HCEC 1CT (cell line): ENCODE data around the gene ISLR.
A peak's percentile ranks its signal among the peaks of the same experiment; 100 is the strongest.

Experiments used
- DNase-seq: peaks from one replicate; pipeline ENCODE4 v3.0.0-alpha.2; 2017

ISLR gene

DNA sequence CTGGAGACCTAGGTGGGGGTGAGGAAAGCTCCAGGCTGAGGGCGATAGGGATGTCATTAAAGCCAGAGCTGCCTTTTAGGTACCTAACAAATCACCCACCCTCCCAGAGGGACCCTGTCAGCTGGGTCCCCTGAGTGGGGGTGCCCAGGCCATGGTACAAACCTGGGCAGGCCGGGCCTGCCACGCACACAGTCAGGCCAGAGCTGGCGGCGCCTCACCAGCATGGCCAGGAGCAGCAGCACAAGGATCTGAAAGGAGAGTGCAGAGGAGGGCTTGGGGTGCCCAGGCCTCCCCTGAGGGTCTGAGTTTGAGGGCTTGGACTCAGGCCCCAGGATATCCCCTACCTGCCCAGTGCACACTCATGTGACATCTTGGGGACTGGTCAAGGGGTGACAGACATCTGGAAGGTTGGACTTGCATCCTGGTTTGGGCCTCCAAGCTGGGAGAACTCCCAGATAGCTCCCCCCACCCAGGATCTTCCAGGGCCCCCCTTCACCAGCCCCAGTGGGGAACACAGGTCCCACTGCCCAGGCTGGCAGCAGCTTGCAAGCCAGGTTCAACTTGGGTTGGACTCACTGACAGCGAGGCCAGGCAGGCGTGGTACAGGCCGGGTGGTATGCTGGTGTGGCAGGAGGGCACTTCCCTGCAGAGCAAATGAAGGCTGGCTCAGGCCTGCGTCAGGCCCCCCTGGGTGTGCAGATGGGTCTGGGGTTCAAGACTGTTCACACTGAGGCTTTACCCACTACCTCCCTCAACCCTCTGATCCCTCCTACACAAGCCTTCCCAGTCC lies 23.9 kb downstream of the ISLR start:
- no peak for DNase-seq

DNA sequence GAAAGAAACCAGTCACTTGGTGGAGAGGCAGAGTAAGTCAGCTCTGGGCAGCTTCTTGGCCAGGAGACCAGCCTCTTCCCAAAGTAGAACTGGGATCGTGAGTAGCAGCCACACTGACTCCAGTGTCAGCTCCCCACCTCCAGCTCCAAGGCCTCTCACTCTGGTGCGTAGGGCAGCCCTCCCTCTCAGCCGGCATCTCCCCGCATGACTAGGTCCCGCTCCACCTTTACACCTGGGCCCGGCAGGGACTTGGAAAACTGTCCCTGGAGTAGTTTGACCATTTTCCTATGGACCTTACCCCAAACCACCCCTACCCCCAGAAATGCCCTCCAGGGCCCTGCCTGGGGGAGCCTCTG lies 25.8 kb downstream of the ISLR start:
- no peak for DNase-seq

GRCh38 chr15:74200412-74200815 lies 26.9 kb downstream of the ISLR start:
- DNase-seq, result peak; percentile 40

DNA sequence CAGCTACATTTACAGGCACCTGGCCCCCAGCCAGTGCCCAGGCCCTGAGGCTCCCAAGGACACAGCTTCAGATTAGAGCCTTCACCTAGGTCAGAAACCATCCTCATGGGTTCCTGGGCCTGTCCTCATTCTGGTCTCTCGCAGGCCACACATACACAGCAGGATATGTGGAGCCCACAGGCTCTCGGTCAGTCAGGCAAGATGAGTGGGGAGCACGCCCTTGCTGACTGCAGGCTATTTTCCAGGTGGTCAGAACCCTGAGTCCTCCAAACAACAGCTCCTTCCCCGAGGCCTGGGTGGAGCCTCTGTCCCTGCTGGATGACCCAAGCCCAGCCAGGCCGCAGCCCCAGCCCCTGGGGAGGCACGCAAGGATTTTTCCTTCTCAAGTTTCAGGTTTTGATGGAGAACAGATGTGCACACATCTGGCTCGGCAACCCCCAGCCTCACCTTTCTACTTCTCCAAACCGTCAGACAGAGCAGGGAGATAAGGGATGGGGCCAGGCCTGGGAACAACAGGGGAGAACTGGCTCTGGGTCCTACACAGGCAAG lies 27.4 kb downstream of the ISLR start:
- DNase-seq, result no peak

GRCh38 chr15:74201710-74202420 lies 28.4 kb downstream of the ISLR start:
- DNase-seq, result no peak

GRCh38 chr15:74202452-74203401 lies 29.2 kb downstream of the ISLR start, which contains the start of gene STRA6:
TSS of gene STRA6 (minus strand) at chr15:74202787. CDS start at chr15:74202267, 520 bp downstream.
- DNase-seq, result no peak

- DNase-seq, result peak; percentile 17
Measured at GRCh38 chr15:74203914-74204431, 30.5 kb downstream of the ISLR start.

DNA sequence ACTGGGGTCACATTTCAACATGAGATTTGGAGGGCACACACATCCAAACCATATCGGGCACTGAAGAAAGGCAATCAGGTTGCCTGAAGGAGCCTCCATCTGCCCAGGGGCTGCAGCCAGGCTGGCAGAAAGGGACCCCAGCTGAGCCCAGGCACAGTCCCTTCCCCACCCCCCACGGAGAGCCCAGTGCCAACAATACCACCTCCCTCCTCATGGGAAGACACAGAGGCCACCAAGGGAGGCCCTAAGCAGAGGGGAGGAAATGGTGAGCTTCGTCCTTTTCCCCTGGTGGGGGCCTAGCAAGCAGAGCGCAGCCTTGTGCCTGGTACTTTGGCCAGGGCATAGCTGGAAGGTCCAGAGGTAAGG lies 32.1 kb downstream of the ISLR start:
- no peak for DNase-seq

DNA sequence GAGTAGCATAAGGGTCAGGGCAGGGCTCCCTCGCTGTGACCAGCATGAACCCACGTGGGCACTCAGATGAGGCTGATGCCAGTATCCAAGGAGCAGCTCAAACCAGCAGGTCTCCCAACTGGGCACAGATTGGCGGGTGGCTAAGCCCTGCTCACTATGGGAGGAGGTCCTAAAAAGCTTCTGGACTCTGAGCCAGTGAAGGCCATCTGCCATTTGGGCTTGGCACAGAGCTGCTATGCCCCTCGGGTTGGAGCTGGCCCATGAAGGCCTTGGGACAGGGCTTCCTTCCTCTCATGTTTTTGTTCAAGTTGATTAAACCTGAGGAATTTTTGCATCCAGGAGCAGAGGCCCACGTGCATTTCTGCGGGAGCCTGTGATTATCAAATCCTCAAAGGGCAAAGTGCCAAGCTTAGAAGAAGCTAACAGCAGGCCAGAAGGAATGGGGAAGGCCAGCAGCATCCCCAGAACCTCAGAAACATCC lies 33.3 kb downstream of the ISLR start:
- DNase-seq, result no peak

DNA sequence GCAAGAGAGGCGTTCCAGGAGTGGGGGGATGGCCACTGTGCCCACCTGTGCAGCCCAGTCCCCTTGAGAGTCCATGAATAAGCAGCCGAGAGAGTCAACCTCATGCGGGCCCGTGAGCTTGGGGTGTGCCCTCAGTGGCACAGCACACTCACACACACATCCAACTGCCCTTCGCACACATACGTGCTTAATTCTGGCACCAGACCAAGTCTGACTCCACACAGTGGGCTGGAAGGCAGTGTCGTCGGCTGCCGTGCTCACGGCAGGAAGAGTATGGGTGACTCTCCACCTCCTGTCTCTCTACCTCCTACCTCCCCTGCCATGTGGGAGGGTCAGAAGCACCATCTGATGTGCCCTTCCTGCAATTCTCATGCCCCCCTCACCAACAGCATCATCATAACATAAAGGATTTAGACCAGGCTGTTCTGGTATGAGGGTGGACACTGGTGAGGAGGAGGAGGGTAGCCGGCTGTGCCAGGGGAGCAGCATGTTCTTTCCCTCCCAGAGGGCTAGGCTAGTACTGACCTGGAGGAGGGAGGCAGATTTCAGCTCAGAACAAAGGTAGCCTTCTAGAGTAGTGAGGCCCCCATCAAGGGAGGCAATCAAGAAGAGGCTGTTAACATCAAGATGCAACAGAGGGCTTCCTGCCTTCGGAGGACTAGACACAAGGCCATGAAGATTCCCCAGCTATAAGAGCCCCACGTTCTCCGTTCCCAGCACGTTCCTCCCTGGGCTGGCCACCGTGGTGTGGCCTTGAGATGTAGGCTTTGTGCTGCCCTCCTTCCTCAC lies 34.3 kb downstream of the ISLR start:
- no peak for DNase-seq

DNA sequence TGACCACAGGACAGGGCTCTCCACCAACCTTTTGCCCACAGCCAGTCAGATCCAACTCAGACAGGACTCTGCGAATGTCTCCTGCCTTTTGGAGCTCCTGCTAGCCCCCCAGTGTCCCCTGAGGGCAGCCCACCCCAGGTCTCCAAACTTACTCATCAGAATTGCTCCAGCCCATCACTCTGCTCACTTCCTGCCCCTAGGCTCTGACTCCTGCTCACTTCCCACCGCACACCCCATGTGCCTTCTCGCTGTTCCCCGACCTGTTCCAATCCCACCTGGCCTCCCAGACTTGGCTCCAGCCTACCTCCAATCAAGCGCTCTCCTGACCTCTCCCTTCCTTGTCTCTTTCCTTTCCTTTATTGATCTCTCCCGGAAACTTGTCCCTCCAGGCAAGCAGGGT lies 35.0 kb downstream of the ISLR start:
- no peak for DNase-seq

- no peak for DNase-seq
Measured at GRCh38 chr15:74208901-74209559, 35.5 kb downstream of the ISLR start.

GRCh38 chr15:74209560-74209958 lies 36.0 kb downstream of the ISLR start:
- DNase-seq, result no peak

- DNase-seq, result no peak
Measured at GRCh38 chr15:74209997-74210671, 36.6 kb downstream of the ISLR start.

- DNase-seq, result no peak
Measured at GRCh38 chr15:74210729-74211128, 37.2 kb downstream of the ISLR start.

GRCh38 chr15:74211656-74212055 lies 38.1 kb downstream of the ISLR start:
- no peak for DNase-seq

DNA sequence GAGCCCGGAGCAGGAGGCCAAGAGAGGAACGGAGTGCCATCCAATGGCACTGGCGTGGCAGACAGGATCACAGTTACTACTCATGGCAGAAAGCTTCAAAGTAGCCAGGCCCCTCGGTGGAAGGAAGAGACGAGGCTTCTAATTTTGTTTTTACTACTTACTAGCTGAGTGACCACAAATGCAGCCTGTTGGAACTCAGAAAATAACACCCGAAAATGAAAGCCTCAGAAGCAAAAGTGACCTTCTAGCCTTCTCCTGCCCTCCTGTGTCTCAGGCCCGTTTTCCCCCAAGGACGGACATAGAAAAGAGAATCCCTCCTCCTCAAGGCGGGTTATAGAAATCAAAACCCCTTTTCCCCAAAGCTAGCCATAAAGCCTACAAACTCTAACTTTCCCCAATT lies 39.0 kb downstream of the ISLR start:
- DNase-seq, result no peak

DNA sequence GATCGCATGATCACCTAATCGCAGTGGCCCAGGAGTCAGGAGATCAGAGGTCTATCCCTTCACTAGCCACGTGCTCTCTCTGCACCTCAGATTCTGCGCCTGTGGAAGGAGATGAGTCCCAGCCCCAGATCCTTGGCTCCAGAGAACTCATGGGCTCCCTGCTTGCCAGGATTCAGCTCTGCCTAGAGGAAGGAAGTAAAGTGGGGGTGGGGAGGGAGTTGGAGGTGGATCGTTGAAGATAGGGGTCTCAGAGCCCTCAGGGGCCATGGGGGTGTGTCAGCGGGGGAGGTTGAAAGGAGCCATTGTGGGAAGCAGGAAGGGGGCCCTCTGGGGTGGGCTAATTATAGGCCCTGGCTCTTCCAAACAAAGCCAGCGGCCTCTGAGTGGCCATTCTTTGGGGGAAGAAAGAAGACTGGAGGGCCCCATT lies 40.4 kb downstream of the ISLR start:
- DNase-seq, result no peak

- DNase-seq, result no peak
Measured at GRCh38 chr15:74214324-74215021, 41.0 kb downstream of the ISLR start.

- DNase-seq, result no peak
Measured at GRCh38 chr15:74215958-74216357, 42.4 kb downstream of the ISLR start.
